Caco-2 (cell line): ENCODE results near the gene AAMP. TPM values are rescaled to one million over a fixed set of nuclear protein-coding genes. Genes with fewer than 3 reads are reported as not detected.

Experiments
- BruUV-seq: library from RNA; stranded (reverse); fragments of 400-500 nt; replicated peaks from 2 replicates; lab custom pipeline; 2021; lab: Mats Ljungman, UMichigan
- CTCF ChIA-PET: fragments of 300-600 bp; sonication (Branson Sonifier 250); formaldehyde crosslinking; loops from one replicate; lab custom pipeline; 2022; ENCODE audit warnings: antibody characterized with exemption; lab: Charles Lee
- POLR2A ChIA-PET: fragments of 300-600 bp; sonication (Branson Sonifier 250); formaldehyde crosslinking; loops from one replicate; lab custom pipeline; 2022; ENCODE audit warnings: antibody characterized with exemption; lab: Charles Lee
- DNase-seq, 2 experiments: peaks; one replicate each; pipeline versions ENCODE4 v3.0.0 to v3.0.0-alpha.2; 2020 to 2022
- H3K27me3 ChIP-seq: replicated peaks from 2 replicates; pipeline ENCODE4 v1.6.0; 2011; ENCODE audit warnings: low read length; ENCODE audit not compliant: control insufficient read depth, insufficient read depth
- H3K36me3 ChIP-seq: 2 replicates; pipeline ENCODE4 v1.5.1; 2011; ENCODE audit warnings: low read length; ENCODE audit not compliant: control insufficient read depth, insufficient read depth
- H3K4me1 ChIP-seq: fragments of 250-450 bp; sonication (Bioruptor Pico); 2 replicates; pipeline ENCODE4 v1.5.1; 2020; ENCODE audit warnings: mild to moderate bottlenecking
- H3K4me3 ChIP-seq: 2 replicates; pipeline ENCODE4 v1.5.1; 2011; ENCODE audit warnings: low read depth, mild to moderate bottlenecking, control low read depth, low read length
- H3K9me3 ChIP-seq: fragments of 250-450 bp; sonication (Bioruptor Pico); 2 replicates; pipeline ENCODE4 v1.5.1; 2020; ENCODE audit warnings: mild to moderate bottlenecking, moderate library complexity
- H3K27ac Mint-ChIP-seq: one replicate; pipeline ENCODE4 v1.8.0; 2022; ENCODE audit warnings: mixed read lengths; ENCODE audit not compliant: unreplicated experiment
- H3K27me3 Mint-ChIP-seq: one replicate; pipeline ENCODE4 v1.8.0; 2022; ENCODE audit warnings: mixed read lengths; ENCODE audit not compliant: insufficient read depth, unreplicated experiment
- H3K36me3 Mint-ChIP-seq: one replicate; pipeline ENCODE4 v1.8.0; 2022; ENCODE audit warnings: mild to moderate bottlenecking, mixed read lengths; ENCODE audit not compliant: insufficient read depth, unreplicated experiment
- H3K4me1 Mint-ChIP-seq: one replicate; pipeline ENCODE4 v1.8.0; 2022; ENCODE audit warnings: low read depth, mixed read lengths; ENCODE audit not compliant: unreplicated experiment
- H3K4me3 Mint-ChIP-seq: one replicate; pipeline ENCODE4 v1.8.0; 2022; ENCODE audit warnings: mild to moderate bottlenecking, moderate library complexity, mixed read lengths; ENCODE audit not compliant: unreplicated experiment
- H3K9me3 Mint-ChIP-seq: one replicate; pipeline ENCODE4 v1.8.0; 2022; ENCODE audit warnings: mixed read lengths; ENCODE audit not compliant: unreplicated experiment
- intact Hi-C: fragments of 100-400 bp; cut with micrococcal nuclease; formaldehyde crosslinking; loops from one replicate; pipeline ENCODE4 v1.10.0; 2022; ENCODE audit not compliant: unreplicated experiment
- total RNA-seq: library from RNA; stranded (reverse); gene quantifications from 2 replicates; pipeline ENCODE4 v1.2.3, GENCODE V29; 2022
- TF ChIP-seq, protein P1 (sequence below), 2 experiments: fragments of 200-600 bp in 1 of 2; IDR thresholded peaks; 1 replicate in 1 of 2; 2 replicates in 1 of 2; pipeline versions ENCODE4 v1.5.1 to v1.8.0; 2011 to 2022; ENCODE audit warnings: antibody characterized with exemption in 1 of 2, control low read depth in 1 of 2, inconsistent platforms in 1 of 2, low read depth in 1 of 2, low read length in 1 of 2, mild to moderate bottlenecking in 1 of 2, moderate library complexity in 1 of 2; ENCODE audit not compliant: insufficient read depth in 1 of 2, severe bottlenecking in 1 of 2, unreplicated experiment in 1 of 2

AAMP gene
- total RNA-seq, 1 experiment from 2014 or later = 125 TPM

DNA sequence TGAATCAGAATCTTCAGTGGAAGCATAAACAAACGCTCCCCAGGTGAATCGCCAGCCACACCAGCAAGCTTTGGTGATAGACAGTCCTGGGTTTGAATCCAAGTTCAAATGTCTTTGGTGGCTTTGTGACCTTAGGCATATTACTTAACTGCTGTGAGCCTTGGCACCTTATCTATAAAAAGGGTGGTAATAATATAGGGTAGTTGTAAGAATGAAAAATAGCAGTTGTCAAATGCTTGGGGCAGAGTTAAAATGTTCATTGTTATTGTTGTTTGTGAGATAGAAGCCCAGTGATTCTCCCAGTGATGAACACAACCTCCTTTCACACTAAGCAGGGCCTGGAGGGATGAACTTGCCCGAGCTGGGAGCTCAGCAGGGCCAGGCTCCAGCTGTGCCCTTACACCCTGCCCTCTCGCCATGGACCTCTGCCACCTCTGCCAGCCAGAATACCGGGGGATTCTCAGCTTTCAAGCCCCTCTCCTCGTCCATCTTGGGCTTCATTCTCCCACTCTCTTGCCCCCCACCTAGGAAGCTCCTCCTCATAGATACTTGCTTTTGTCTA lies 28.5 kb upstream of the AAMP start:
- DNase-seq = no peak
- TF ChIP-seq, protein P1, sequence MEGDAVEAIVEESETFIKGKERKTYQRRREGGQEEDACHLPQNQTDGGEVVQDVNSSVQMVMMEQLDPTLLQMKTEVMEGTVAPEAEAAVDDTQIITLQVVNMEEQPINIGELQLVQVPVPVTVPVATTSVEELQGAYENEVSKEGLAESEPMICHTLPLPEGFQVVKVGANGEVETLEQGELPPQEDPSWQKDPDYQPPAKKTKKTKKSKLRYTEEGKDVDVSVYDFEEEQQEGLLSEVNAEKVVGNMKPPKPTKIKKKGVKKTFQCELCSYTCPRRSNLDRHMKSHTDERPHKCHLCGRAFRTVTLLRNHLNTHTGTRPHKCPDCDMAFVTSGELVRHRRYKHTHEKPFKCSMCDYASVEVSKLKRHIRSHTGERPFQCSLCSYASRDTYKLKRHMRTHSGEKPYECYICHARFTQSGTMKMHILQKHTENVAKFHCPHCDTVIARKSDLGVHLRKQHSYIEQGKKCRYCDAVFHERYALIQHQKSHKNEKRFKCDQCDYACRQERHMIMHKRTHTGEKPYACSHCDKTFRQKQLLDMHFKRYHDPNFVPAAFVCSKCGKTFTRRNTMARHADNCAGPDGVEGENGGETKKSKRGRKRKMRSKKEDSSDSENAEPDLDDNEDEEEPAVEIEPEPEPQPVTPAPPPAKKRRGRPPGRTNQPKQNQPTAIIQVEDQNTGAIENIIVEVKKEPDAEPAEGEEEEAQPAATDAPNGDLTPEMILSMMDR (IDR thresholded peaks at IDR 0.05; ENCODE audit: insufficient read depth in 1 of 2, low read depth in 1 of 2, low read length in 1 of 2, severe bottlenecking in 1 of 2, unreplicated experiment in 1 of 2) = no peak
- Mint-ChIP-seq H3K36me3 (peaks cover 22% of the 10 kb centered on the region), H3K4me3 (no peak overlapping the region), H3K27ac (no peak overlapping the region), H3K9me3 (no peaks in the 10 kb centered on the region), H3K27me3 (no peaks in the 10 kb centered on the region), H3K4me1 (peaks cover 40% of the 10 kb centered on the region)
- no peaks in the 10 kb centered on the region for H3K36me3 ChIP-seq
- H3K9me3 ChIP-seq = no peaks in the 10 kb centered on the region
- BruUV-seq = no TSS peak
- H3K4me1 ChIP-seq = peaks cover 41% of the 10 kb centered on the region
- CTCF ChIA-PET = interaction anchor here (1.0 kb wide), 1 partner anchor 14 kb away, joined by 3 read pairs; no protein-coding TSS in a partner anchor
- H3K4me3 ChIP-seq = no peak overlapping the region
- H3K27me3 ChIP-seq = no peaks in the 10 kb centered on the region
- intact Hi-C loops = loop anchor here (10.0 kb wide), 1 partner anchor 266 kb away; the partner anchor contains the start of genes CNOT9 and USP37
- POLR2A ChIA-PET = no interaction called here

DNA sequence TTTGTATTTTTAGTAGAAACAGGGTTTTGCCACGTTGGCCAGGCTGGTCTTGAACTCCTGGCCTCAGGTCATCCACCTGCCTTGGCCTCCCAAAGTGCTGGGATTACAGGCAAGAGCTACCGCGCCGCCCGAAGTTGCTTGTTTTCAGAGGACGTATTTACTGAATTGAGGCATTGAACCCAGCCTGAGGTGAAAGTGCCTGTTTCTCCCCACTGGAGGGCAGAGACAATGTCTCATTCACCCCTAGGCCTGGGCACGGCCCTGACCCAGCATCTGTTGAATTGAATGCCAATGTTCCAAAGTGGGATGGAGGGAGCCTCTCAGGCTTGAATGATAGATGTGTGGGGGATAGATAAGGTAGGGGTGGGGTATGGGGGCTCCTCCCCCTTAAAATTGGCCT lies 26.9 kb upstream of the AAMP start:
- Mint-ChIP-seq H3K27ac (peak overlapping the region; percentile 100), H3K27me3 (no peaks in the 10 kb centered on the region), H3K36me3 (peaks cover 22% of the 10 kb centered on the region), H3K4me1 (peaks cover 40% of the 10 kb centered on the region), H3K9me3 (no peaks in the 10 kb centered on the region), H3K4me3 (no peak overlapping the region)
- TF ChIP-seq, protein P1 (IDR thresholded peaks at IDR 0.05; ENCODE audit: insufficient read depth in 1 of 2, low read depth in 1 of 2, low read length in 1 of 2, severe bottlenecking in 1 of 2, unreplicated experiment in 1 of 2) = no peak
- POLR2A ChIA-PET = interaction anchor here (4.3 kb wide), 1 partner anchor 100 kb away, joined by 37 read pairs; no protein-coding TSS in a partner anchor
- BruUV-seq = no TSS peak
- Histone ChIP-seq H3K36me3 (no peaks in the 10 kb centered on the region), H3K9me3 (no peaks in the 10 kb centered on the region), H3K27me3 (no peaks in the 10 kb centered on the region), H3K4me1 (peaks cover 50% of the 10 kb centered on the region), H3K4me3 (no peak overlapping the region)
- no peak for DNase-seq
- intact Hi-C loops = loop anchor here (10.0 kb wide), 1 partner anchor 268 kb away; the partner anchor contains the start of genes CNOT9 and USP37
- CTCF ChIA-PET = interaction anchor here (3.0 to 11.4 kb wide), 2 partner anchors 24 to 99 kb away, joined by 13 to 121 read pairs; partner anchors contain the start of genes AAMP and PNKD

DNA sequence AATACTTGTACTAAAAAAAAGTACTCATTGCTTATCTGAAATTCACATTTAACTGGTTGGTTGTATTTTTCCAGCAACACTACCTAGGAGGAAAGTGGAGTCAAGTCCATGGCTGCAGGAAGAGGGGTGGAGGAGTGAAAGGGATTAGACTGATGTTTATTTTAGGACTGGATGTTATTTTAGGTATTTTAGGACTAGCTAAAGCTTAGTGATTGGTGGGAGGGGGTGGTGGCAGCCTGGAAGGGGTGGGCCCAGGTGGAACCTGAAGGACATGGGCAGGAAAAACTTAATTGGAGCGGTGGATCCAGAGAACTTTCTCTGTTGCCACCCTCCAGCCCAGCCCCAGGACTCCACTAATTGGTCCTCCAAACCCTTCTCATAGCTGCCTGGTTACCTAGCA lies 26.3 kb upstream of the AAMP start:
- BruUV-seq = no TSS peak
- H3K4me3 Mint-ChIP-seq = peak overlapping the region; percentile 16
- Histone ChIP-seq H3K4me3 (no peak overlapping the region), H3K9me3 (no peaks in the 10 kb centered on the region), H3K4me1 (peaks cover 51% of the 10 kb centered on the region), H3K27me3 (no peaks in the 10 kb centered on the region), H3K36me3 (no peaks in the 10 kb centered on the region)
- intact Hi-C loops = loop anchor here (10.0 kb wide), 1 partner anchor 269 kb away; the partner anchor contains the start of genes CNOT9 and USP37
- peaks cover 17% of the 10 kb centered on the region for H3K36me3 Mint-ChIP-seq
- peaks cover 35% of the 10 kb centered on the region for H3K4me1 Mint-ChIP-seq
- no peak for DNase-seq
- no peaks in the 10 kb centered on the region for H3K9me3 Mint-ChIP-seq
- CTCF ChIA-PET = interaction anchor here (0.6 to 11.4 kb wide), 6 partner anchors 9 to 1092 kb away, joined by 4 to 121 read pairs (median 6); partner anchors contain the start of genes AAMP and PNKD
- TF ChIP-seq, protein P1 (IDR thresholded peaks at IDR 0.05; ENCODE audit: insufficient read depth in 1 of 2, low read depth in 1 of 2, low read length in 1 of 2, severe bottlenecking in 1 of 2, unreplicated experiment in 1 of 2) = no peak
- POLR2A ChIA-PET = interaction anchor here (4.3 kb wide), 1 partner anchor 100 kb away, joined by 37 read pairs; no protein-coding TSS in a partner anchor
- H3K27ac Mint-ChIP-seq = peak overlapping the region; percentile 100
- H3K27me3 Mint-ChIP-seq = no peaks in the 10 kb centered on the region
